GM19455 (cell line): Measurements from ENCODE around the gene SEC61A1.

Experiments
- ATAC-seq: cut with Tn5 transposase; IDR thresholded peaks from one replicate; pipeline ENCODE4 v1.9.1; 2021; ENCODE audit not compliant: unreplicated experiment

SEC61A1 gene

GRCh38 chr3:128056258-128056657 lies 4.0 kb downstream of the SEC61A1 start:
- ATAC-seq: no peak

GRCh38 chr3:128060473-128061381 lies 8.5 kb downstream of the SEC61A1 start:
- ATAC-seq: no peak

- ATAC-seq: no peak
These were observed 10.0 kb downstream of the SEC61A1 start for GRCh38 chr3:128062033-128062745.

GRCh38 chr3:128063865-128064264 lies 11.6 kb downstream of the SEC61A1 start:
- ATAC-seq: no peak

GRCh38 chr3:128064962-128065361 lies 12.7 kb downstream of the SEC61A1 start:
- no peak for ATAC-seq

- no peak for ATAC-seq
These were observed 13.9 kb downstream of the SEC61A1 start for GRCh38 chr3:128066114-128066513.

GRCh38 chr3:128066676-128067075 lies 14.4 kb downstream of the SEC61A1 start:
- ATAC-seq: no peak

- ATAC-seq: no peak
These were observed 15.3 kb downstream of the SEC61A1 start for GRCh38 chr3:128067489-128067888.

- ATAC-seq: no peak
These were observed 16.0 kb downstream of the SEC61A1 start for GRCh38 chr3:128068156-128068620.

- no peak for ATAC-seq
These were observed 17.0 kb downstream of the SEC61A1 start for GRCh38 chr3:128069271-128069670.

- no peak for ATAC-seq
These were observed 18.8 kb downstream of the SEC61A1 start for GRCh38 chr3:128070898-128071591.

GRCh38 chr3:128071771-128072453 lies 19.7 kb downstream of the SEC61A1 start:
- no peak for ATAC-seq

GRCh38 chr3:128072454-128073184 lies 20.4 kb downstream of the SEC61A1 start:
- no peak for ATAC-seq

GRCh38 chr3:128073185-128073725 lies 21.0 kb downstream of the SEC61A1 start:
- ATAC-seq: no peak

GRCh38 chr3:128073807-128074206 lies 21.6 kb downstream of the SEC61A1 start:
- no peak for ATAC-seq

GRCh38 chr3:128074851-128075521 lies 22.7 kb downstream of the SEC61A1 start:
- ATAC-seq: no peak

- ATAC-seq: no peak
These were observed 23.6 kb downstream of the SEC61A1 start for GRCh38 chr3:128075522-128076482.
